ENCODE results near the gene HMX1.

HMX1 gene

DNA sequence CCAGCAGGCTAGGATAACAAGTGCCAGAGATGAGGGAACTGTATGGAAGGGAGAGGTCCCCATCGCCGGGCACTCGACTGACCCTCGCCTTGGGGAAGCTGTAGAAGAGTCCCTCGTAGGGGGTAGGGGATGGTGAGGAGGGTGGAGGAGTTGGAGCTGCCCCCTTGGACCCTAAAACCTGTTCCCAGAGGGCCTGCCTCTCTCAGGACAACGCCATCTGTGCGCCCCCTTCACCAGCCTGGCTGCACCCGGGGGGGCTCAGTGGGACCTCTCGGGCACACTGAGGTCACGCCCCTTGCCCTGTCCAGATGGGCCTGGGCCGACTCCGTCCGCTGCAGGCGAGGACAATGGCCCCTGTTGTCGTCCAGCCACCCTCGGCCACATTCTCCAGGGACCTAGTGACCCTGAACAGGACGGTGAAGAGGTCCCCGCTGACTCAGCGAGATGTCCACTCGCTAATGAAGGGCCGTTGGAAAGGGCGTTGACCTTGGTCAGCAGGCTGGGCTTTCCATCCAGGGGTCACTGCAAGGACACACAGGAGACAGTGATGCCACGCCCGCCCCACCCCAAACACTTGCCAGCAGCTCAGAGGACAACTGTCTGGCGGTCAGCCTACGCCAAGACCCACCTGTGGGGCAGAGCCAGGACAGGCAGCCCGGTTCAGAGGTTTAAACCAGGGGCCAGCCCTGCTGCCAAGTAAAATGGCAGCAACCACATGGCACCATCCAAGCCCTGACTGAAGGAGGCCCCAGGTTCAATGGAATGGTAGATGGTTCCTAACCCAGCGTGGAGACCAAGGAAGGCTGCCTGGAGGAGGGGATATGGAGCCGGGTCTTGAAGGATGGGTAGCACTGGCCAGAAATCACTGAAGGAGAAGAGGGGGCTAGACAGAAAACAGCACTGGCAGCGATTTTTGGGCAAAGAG, 51.2 kb downstream of the HMX1 start:
- FAIRE-seq, result no peak
- TF ChIP-seq, protein P1, sequence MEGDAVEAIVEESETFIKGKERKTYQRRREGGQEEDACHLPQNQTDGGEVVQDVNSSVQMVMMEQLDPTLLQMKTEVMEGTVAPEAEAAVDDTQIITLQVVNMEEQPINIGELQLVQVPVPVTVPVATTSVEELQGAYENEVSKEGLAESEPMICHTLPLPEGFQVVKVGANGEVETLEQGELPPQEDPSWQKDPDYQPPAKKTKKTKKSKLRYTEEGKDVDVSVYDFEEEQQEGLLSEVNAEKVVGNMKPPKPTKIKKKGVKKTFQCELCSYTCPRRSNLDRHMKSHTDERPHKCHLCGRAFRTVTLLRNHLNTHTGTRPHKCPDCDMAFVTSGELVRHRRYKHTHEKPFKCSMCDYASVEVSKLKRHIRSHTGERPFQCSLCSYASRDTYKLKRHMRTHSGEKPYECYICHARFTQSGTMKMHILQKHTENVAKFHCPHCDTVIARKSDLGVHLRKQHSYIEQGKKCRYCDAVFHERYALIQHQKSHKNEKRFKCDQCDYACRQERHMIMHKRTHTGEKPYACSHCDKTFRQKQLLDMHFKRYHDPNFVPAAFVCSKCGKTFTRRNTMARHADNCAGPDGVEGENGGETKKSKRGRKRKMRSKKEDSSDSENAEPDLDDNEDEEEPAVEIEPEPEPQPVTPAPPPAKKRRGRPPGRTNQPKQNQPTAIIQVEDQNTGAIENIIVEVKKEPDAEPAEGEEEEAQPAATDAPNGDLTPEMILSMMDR (IDR thresholded peaks at IDR 0.05; ENCODE audit: insufficient read depth, missing control alignments), result no peak
- DNase-seq (ENCODE audit: insufficient read length, low spot score), result no peak

GRCh38 chr4:8819473-8820177, 52.0 kb downstream of the HMX1 start:
- DNase-seq (ENCODE audit: insufficient read length, low spot score) (no peak), FAIRE-seq (no peak)
- TF ChIP-seq, protein P1 (IDR thresholded peaks at IDR 0.05; ENCODE audit: insufficient read depth, missing control alignments), result no peak

DNA sequence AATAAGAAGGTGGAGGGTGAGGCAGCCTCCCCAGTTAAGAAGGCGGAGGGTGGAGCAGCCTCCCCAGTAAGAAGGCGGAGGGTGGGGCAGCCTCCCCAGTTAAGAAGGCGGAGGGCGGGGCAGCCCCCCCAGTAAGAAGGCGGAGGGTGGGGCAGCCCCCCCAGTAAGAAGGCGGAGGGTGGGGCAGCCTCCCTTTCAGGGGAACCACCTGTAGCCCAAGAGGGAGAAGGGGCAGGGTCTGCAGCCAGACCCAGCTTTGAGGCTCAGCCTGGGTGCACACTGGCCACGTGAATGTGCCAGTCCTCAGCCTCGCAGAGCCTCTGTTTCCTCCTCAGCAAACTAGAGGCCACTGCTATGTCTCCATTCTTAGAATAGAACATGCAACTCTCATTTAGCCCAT, 52.6 kb downstream of the HMX1 start:
- DNase-seq (ENCODE audit: insufficient read length, low spot score), result no peak
- no peak for FAIRE-seq
- TF ChIP-seq, protein P1 (IDR thresholded peaks at IDR 0.05; ENCODE audit: insufficient read depth, missing control alignments), result no peak

GRCh38 chr4:8818063-8818881, 53.4 kb downstream of the HMX1 start:
- no peak for DNase-seq (ENCODE audit: insufficient read length, low spot score)
- no peak for FAIRE-seq
- TF ChIP-seq, protein P1 (IDR thresholded peaks at IDR 0.05; ENCODE audit: insufficient read depth, missing control alignments), result no peak

DNA sequence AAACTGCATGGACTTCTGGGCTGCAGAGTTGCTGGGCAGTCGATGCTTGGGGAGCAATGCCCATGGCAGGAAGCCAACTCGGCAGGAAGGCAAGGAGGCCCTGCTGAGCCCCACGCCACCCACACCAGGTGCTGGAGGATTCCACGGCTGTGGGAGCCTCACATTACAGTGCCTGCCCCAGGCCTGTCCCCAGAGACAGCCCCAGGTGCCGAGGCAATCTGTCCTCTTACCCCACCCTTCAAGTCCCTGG, 53.9 kb downstream of the HMX1 start:
- DNase-seq (ENCODE audit: insufficient read length, low spot score), result no peak
- FAIRE-seq, result no peak
- TF ChIP-seq, protein P1 (IDR thresholded peaks at IDR 0.05; ENCODE audit: insufficient read depth, missing control alignments), result no peak

DNA sequence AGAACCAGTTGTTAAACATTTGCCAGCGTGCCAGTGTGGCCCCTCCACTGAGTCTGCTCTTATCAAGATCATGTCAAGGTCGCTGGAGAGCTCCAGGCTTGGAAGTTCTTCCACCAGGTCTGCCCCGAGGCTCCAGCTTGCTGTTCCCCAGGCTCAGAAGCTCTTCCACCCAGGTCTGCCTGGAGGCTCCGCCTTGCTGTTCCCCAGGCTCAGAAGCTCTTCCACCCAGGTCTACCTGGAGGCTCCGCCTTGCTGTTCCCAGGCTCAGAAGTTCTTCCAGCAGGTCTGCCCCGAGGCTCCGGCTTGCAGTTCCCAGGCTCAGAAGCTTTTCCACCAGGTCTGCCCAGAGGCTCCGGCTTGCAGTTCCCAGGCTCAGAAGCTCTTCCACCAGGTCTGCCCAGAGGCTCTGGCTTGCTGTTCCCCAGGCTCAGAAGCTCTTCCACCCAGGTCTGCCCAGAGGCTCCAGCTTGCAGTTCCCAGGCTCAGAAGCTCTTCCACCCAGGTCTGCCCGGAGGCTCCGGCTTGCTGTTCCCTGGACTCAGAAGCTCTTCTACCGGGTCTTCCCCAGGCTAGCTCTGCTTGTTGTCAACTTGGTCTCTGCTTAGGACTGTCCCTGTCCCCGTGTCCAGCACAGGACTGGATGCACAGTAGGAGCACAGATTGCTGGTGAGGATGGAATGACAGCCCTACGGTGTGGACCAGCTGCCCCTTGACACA, 54.4 kb downstream of the HMX1 start:
- no peak for FAIRE-seq
- no peak for DNase-seq (ENCODE audit: insufficient read length, low spot score)
- TF ChIP-seq, protein P1 (IDR thresholded peaks at IDR 0.05; ENCODE audit: insufficient read depth, missing control alignments), result no peak

All from D721Med (cell line).